ENCODE results near the gene TIMP2.
"Not testable (repeated sequence)": the region's sequence is repeated elsewhere in the genome, so short reads cannot be mapped to it uniquely, and the experiment has no call there.

TIMP2 gene

GRCh38 chr17:78953356-78954350, 28.5 kb upstream of the TIMP2 start:
- H3K4me1 ChIP-seq (ENCODE audit: insufficient read depth, low read length) = peaks cover 14% of the 10 kb centered on the region
- H3K27ac ChIP-seq (ENCODE audit: low read depth, low read length) = no peak overlapping the region
- no peaks in the 10 kb centered on the region for H3K36me3 ChIP-seq (ENCODE audit: insufficient read depth, low read length)
- H3K27me3 ChIP-seq (ENCODE audit: control insufficient read depth in 1 of 2, insufficient read depth in 2 of 2, low read length in 2 of 2) = no peaks in the 10 kb centered on the region
- H3K9ac ChIP-seq (ENCODE audit: low read length) = no peak overlapping the region
- peaks cover 5% of the 10 kb centered on the region for H3K9me3 ChIP-seq (ENCODE audit: low read length)
- H3K4me3 ChIP-seq (ENCODE audit: low read depth in 1 of 2, low read length in 2 of 2) = no peak overlapping the region

- Histone ChIP-seq H3K4me3 (ENCODE audit: low read depth in 1 of 2, low read length in 2 of 2) (no peak overlapping the region), H3K4me1 (ENCODE audit: insufficient read depth, low read length) (peaks cover 14% of the 10 kb centered on the region), H3K36me3 (ENCODE audit: insufficient read depth, low read length) (no peaks in the 10 kb centered on the region), H3K27me3 (ENCODE audit: control insufficient read depth in 1 of 2, insufficient read depth in 2 of 2, low read length in 2 of 2) (no peaks in the 10 kb centered on the region), H3K9ac (ENCODE audit: low read length) (no peak overlapping the region), H3K27ac (ENCODE audit: low read depth, low read length) (no peak overlapping the region), H3K9me3 (ENCODE audit: low read length) (peaks cover 5% of the 10 kb centered on the region)
Observed at GRCh38 chr17:78952706-78953105, 27.5 kb upstream of the TIMP2 start.

DNA sequence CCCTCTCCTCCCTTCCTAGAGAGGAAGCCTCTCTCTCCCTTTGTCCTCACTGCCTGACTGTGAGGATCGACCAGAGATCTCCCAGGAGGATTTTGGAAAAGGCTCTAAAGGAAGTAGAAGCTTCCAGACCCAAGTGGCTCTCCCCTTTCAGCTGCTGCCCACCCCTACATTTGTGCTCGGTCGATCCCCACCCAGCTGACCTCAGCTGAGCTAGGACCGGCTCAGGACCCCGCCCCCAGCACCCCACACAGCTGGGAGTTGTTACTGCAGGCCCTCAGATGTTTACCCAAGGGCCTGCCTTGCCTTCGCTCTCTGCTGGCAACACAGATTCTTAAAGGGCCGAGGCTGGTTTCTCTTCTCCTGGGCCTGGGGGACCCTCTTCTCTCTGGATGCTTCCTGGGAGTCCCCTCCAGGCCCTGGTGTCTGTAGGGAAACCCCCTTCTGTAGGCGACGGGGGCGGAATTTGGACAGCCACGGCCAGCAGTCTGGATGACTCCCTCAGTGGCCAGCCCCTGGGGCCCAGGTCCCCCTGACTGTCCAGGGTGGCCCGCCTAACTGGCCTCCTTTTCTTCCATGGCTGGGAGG, 26.9 kb upstream of the TIMP2 start:
- no peaks in the 10 kb centered on the region for H3K27me3 ChIP-seq (ENCODE audit: control insufficient read depth in 1 of 2, insufficient read depth in 2 of 2, low read length in 2 of 2)
- H3K4me3 ChIP-seq (ENCODE audit: low read depth in 1 of 2, low read length in 2 of 2) = no peak overlapping the region
- peaks cover 5% of the 10 kb centered on the region for H3K9me3 ChIP-seq (ENCODE audit: low read length)
- peaks cover 14% of the 10 kb centered on the region for H3K4me1 ChIP-seq (ENCODE audit: insufficient read depth, low read length)
- no peak overlapping the region for H3K27ac ChIP-seq (ENCODE audit: low read depth, low read length)
- H3K36me3 ChIP-seq (ENCODE audit: insufficient read depth, low read length) = no peaks in the 10 kb centered on the region
- no peak overlapping the region for H3K9ac ChIP-seq (ENCODE audit: low read length)

DNA sequence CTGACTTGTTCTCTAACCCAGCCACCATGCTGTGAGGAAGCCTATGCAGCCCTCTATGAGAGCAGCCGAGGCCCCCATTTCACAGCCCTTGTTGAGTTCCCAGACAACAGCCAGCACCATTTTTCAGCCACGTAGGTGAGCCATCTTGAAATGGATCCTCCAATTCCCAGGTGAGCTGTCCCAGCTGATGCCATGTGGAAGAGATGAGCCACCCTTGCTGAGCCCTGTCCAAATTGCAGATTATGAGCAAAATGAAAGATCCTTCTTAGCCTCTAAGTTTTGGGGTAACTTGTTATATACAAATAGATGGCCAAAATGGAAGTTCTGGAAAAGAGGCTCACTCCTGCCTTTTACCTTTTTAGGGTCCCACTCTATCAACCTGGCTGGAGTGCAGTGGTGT, 25.7 kb upstream of the TIMP2 start:
- no peak overlapping the region for H3K9ac ChIP-seq (ENCODE audit: low read length)
- no peak overlapping the region for H3K27ac ChIP-seq (ENCODE audit: low read depth, low read length)
- H3K27me3 ChIP-seq (ENCODE audit: control insufficient read depth in 1 of 2, insufficient read depth in 2 of 2, low read length in 2 of 2) = no peaks in the 10 kb centered on the region
- H3K9me3 ChIP-seq (ENCODE audit: low read length) = peaks cover 5% of the 10 kb centered on the region
- H3K36me3 ChIP-seq (ENCODE audit: insufficient read depth, low read length) = no peaks in the 10 kb centered on the region
- H3K4me3 ChIP-seq (ENCODE audit: low read depth in 1 of 2, low read length in 2 of 2) = no peak overlapping the region
- peaks cover 14% of the 10 kb centered on the region for H3K4me1 ChIP-seq (ENCODE audit: insufficient read depth, low read length)

DNA sequence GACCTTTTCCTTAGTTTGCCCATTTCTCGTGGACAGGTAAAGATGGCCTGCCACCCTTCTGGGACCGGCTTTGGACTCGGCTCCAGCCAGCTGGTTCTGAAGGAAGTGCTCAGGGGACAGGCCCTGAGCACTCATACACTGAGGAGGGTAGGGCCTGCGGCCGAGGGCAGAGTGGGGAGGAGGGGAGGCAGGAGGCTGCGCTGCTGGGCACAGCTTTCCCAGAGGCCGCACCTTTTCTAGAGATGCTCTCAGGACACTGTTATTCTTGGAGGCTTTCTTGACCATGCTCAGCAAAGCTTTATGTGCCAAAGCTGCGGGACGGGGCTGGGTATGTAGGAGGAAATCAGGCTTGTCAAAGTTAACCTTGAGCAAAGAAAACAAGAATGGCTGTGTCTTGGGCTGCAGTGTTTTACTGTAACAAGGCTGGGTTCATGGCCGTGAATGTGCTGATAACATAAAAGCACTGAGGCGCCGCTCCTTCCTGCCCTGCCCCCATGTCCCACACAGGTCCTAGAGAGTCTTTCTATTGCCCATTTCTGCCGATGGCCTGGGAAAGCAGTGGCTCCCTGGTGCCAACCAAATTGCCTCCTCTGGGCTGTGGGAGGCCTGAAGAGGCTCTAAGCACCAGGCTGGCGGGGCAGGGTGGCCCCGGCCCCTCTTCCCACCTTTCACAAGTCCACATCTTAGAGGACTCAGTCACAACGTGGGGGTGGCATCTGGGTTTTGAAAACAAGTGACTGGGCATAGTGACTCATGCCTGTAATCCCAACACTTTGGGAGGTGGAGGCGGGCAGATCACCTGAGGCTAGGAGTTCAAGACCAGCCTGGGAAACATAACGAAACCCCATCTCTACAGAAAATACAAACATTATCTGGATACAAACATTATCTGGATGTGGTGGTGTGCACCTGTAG, 22.3 kb upstream of the TIMP2 start:
- Histone ChIP-seq H3K9ac (ENCODE audit: low read length) (no peak overlapping the region), H3K9me3 (ENCODE audit: low read length) (peaks cover 5% of the 10 kb centered on the region), H3K27me3 (ENCODE audit: control insufficient read depth in 1 of 2, insufficient read depth in 2 of 2, low read length in 2 of 2) (no peaks in the 10 kb centered on the region), H3K4me1 (ENCODE audit: insufficient read depth, low read length) (peaks cover 3% of the 10 kb centered on the region), H3K27ac (ENCODE audit: low read depth, low read length) (no peak overlapping the region), H3K4me3 (ENCODE audit: low read depth in 1 of 2, low read length in 2 of 2) (no peak overlapping the region), H3K36me3 (ENCODE audit: insufficient read depth, low read length) (no peaks in the 10 kb centered on the region)

GRCh38 chr17:78946631-78947030, 21.4 kb upstream of the TIMP2 start:
- no peak overlapping the region for H3K27ac ChIP-seq (ENCODE audit: low read depth, low read length)
- no peak overlapping the region for H3K4me3 ChIP-seq (ENCODE audit: low read depth in 1 of 2, low read length in 2 of 2)
- no peaks in the 10 kb centered on the region for H3K36me3 ChIP-seq (ENCODE audit: insufficient read depth, low read length)
- no peaks in the 10 kb centered on the region for H3K27me3 ChIP-seq (ENCODE audit: control insufficient read depth in 1 of 2, insufficient read depth in 2 of 2, low read length in 2 of 2)
- no peak overlapping the region for H3K9ac ChIP-seq (ENCODE audit: low read length)
- H3K4me1 ChIP-seq (ENCODE audit: insufficient read depth, low read length) = no peaks in the 10 kb centered on the region
- H3K9me3 ChIP-seq (ENCODE audit: low read length) = peaks cover 5% of the 10 kb centered on the region

DNA sequence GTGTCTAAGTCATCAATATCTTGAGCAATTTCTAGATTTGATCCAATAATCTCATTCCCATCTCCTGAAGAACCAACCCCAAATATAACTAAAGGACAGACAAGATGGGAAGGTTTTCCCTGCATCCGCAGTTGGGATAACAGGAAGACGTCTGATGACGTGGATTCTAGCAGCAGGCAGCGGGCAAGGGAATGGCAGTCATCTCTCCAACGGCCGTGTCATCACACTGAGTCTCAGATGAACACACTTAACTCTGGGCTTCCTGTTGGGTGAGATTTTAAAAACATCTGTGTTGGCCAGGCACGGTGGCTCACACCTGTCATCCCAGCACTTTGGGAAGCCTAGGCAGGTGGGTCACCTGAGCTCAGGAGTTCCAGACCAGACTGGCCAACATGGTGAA, 20.9 kb upstream of the TIMP2 start:
- Histone ChIP-seq H3K9me3 (ENCODE audit: low read length) (peaks cover 5% of the 10 kb centered on the region), H3K4me3 (ENCODE audit: low read depth in 1 of 2, low read length in 2 of 2) (no peak overlapping the region), H3K4me1 (ENCODE audit: insufficient read depth, low read length) (no peaks in the 10 kb centered on the region), H3K36me3 (ENCODE audit: insufficient read depth, low read length) (no peaks in the 10 kb centered on the region), H3K27ac (ENCODE audit: low read depth, low read length) (no peak overlapping the region), H3K27me3 (ENCODE audit: control insufficient read depth in 1 of 2, insufficient read depth in 2 of 2, low read length in 2 of 2) (no peaks in the 10 kb centered on the region), H3K9ac (ENCODE audit: low read length) (no peak overlapping the region)

- not testable (repeated sequence) for H3K27ac ChIP-seq (ENCODE audit: low read depth, low read length); H3K4me3 ChIP-seq (ENCODE audit: low read depth in 1 of 2, low read length in 2 of 2); H3K4me1 ChIP-seq (ENCODE audit: insufficient read depth, low read length); H3K36me3 ChIP-seq (ENCODE audit: insufficient read depth, low read length); H3K27me3 ChIP-seq (ENCODE audit: control insufficient read depth in 1 of 2, insufficient read depth in 2 of 2, low read length in 2 of 2); H3K9me3 ChIP-seq (ENCODE audit: low read length); H3K9ac ChIP-seq (ENCODE audit: low read length)
Observed at GRCh38 chr17:78945455-78945854, 20.3 kb upstream of the TIMP2 start.

- Histone ChIP-seq H3K27me3 (ENCODE audit: control insufficient read depth in 1 of 2, insufficient read depth in 2 of 2, low read length in 2 of 2) (no peaks in the 10 kb centered on the region), H3K27ac (ENCODE audit: low read depth, low read length) (no peak overlapping the region), H3K4me1 (ENCODE audit: insufficient read depth, low read length) (no peaks in the 10 kb centered on the region), H3K4me3 (ENCODE audit: low read depth in 1 of 2, low read length in 2 of 2) (no peak overlapping the region), H3K36me3 (ENCODE audit: insufficient read depth, low read length) (no peaks in the 10 kb centered on the region), H3K9me3 (ENCODE audit: low read length) (no peaks in the 10 kb centered on the region), H3K9ac (ENCODE audit: low read length) (no peak overlapping the region)
Observed at GRCh38 chr17:78944956-78945355, 19.8 kb upstream of the TIMP2 start.

- no peaks in the 10 kb centered on the region for H3K9me3 ChIP-seq (ENCODE audit: low read length)
- no peaks in the 10 kb centered on the region for H3K4me1 ChIP-seq (ENCODE audit: insufficient read depth, low read length)
- H3K36me3 ChIP-seq (ENCODE audit: insufficient read depth, low read length) = no peaks in the 10 kb centered on the region
- H3K27ac ChIP-seq (ENCODE audit: low read depth, low read length) = no peak overlapping the region
- no peaks in the 10 kb centered on the region for H3K27me3 ChIP-seq (ENCODE audit: control insufficient read depth in 1 of 2, insufficient read depth in 2 of 2, low read length in 2 of 2)
- H3K9ac ChIP-seq (ENCODE audit: low read length) = no peak overlapping the region
- no peak overlapping the region for H3K4me3 ChIP-seq (ENCODE audit: low read depth in 1 of 2, low read length in 2 of 2)
Observed at GRCh38 chr17:78944026-78944425, 18.8 kb upstream of the TIMP2 start.

GRCh38 chr17:78940708-78941107, 15.5 kb upstream of the TIMP2 start:
- H3K9ac ChIP-seq (ENCODE audit: low read length) = no peak overlapping the region
- H3K27me3 ChIP-seq (ENCODE audit: control insufficient read depth in 1 of 2, insufficient read depth in 2 of 2, low read length in 2 of 2) = no peaks in the 10 kb centered on the region
- no peaks in the 10 kb centered on the region for H3K36me3 ChIP-seq (ENCODE audit: insufficient read depth, low read length)
- H3K4me1 ChIP-seq (ENCODE audit: insufficient read depth, low read length) = peaks cover 6% of the 10 kb centered on the region
- H3K4me3 ChIP-seq (ENCODE audit: low read depth in 1 of 2, low read length in 2 of 2) = no peak overlapping the region
- no peak overlapping the region for H3K27ac ChIP-seq (ENCODE audit: low read depth, low read length)
- no peaks in the 10 kb centered on the region for H3K9me3 ChIP-seq (ENCODE audit: low read length)

Measured in muscle layer of colon (tissue), 2 donors.